ENCODE measurements around the gene RIMS3.
"Not testable (repeated sequence)": the region's sequence is repeated elsewhere in the genome, so short reads cannot be mapped to it uniquely, and the experiment has no call there.

RIMS3 gene

GRCh38 chr1:40633931-40634376 is 31.5 kb downstream of the RIMS3 start:
- ChIA-PET POLR2A (no interaction called here), CTCF (interaction anchor here (1.1 to 6.3 kb wide), 3 partner anchors 35 to 215 kb away, joined by 3 to 41 read pairs (median 3); no protein-coding TSS in a partner anchor)
- H3K4me3 ChIP-seq (ENCODE audit: low read depth, low read length), result no peak overlapping the region
- no peak for DNase-seq (ENCODE audit: low read depth, low spot score)
- TF ChIP-seq, protein P1, sequence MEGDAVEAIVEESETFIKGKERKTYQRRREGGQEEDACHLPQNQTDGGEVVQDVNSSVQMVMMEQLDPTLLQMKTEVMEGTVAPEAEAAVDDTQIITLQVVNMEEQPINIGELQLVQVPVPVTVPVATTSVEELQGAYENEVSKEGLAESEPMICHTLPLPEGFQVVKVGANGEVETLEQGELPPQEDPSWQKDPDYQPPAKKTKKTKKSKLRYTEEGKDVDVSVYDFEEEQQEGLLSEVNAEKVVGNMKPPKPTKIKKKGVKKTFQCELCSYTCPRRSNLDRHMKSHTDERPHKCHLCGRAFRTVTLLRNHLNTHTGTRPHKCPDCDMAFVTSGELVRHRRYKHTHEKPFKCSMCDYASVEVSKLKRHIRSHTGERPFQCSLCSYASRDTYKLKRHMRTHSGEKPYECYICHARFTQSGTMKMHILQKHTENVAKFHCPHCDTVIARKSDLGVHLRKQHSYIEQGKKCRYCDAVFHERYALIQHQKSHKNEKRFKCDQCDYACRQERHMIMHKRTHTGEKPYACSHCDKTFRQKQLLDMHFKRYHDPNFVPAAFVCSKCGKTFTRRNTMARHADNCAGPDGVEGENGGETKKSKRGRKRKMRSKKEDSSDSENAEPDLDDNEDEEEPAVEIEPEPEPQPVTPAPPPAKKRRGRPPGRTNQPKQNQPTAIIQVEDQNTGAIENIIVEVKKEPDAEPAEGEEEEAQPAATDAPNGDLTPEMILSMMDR (IDR thresholded peaks at IDR 0.05; ENCODE audit: insufficient read depth, low read length, missing control alignments), result no peak

DNA sequence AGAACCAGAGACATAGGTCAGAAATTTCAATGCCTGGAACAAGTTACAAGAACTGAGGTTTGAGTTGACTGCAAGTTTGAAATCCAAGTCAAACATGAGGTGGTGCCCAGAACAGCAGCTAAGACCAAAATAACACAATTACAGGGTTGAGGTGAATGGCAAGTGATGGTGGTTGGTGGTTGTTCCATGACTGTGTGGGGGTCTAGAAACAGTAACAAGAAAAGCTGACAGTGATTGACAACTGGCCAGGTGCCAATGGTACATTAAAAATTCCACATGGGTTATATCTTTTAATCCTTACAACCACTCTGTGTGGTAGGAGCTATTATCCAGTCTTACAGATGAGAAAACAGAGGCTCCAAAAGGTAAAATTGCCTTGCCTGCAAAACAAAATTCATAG is 32.0 kb downstream of the RIMS3 start:
- no peak for DNase-seq (ENCODE audit: low read depth, low spot score)
- ChIA-PET CTCF (interaction anchor here (0.7 to 6.3 kb wide), 5 partner anchors 8 to 317 kb away, joined by 3 to 41 read pairs (median 3); no protein-coding TSS in a partner anchor), POLR2A (no interaction called here)
- TF ChIP-seq, protein P1 (IDR thresholded peaks at IDR 0.05; ENCODE audit: insufficient read depth, low read length, missing control alignments), result no peak
- H3K4me3 ChIP-seq (ENCODE audit: low read depth, low read length), result no peak overlapping the region

DNA sequence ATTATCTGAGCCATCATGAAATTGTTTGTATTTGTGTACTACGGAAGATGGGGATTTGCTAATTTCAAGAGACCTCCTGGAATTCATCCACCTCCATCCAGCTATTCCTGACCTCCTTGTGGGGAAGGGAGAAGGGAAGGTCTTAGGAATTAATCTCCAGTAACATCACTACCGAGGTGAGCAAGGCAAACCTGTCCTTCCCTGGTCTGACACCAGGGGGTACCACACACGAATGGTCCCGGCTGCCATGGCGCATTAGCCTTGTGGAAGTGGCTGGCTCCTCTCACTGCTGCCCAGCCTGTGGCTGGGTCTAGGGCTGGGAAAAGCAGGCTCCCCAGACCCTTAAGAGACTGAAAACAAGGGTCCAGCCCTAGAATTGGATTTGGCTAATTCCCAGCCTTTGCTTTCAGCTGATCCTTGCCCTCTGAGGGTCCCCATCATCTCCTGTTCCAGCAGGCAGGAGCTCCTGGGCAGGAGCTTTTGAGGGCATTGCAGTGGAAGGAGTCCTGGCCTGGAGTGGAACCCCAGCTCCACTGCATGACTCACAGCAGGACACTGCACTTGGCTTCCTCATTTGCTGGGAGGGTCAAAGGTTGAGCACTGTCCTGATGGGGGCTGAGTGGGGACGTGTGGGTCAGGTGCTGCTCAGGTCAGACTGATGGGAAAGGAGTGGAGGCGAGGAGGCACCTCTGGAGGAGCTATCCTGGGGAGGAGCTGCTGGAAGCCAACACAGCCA is 34.8 kb downstream of the RIMS3 start:
- DNase-seq (ENCODE audit: low read depth, low spot score), result no peak
- H3K4me3 ChIP-seq (ENCODE audit: low read depth, low read length), result no peak overlapping the region
- ChIA-PET POLR2A (no interaction called here), CTCF (interaction anchor here (0.6 to 6.3 kb wide), 12 partner anchors 14 to 321 kb away, joined by 3 to 41 read pairs (median 4); no protein-coding TSS in a partner anchor)
- TF ChIP-seq, protein P1 (IDR thresholded peaks at IDR 0.05; ENCODE audit: insufficient read depth, low read length, missing control alignments), result peak; percentile 66

DNA sequence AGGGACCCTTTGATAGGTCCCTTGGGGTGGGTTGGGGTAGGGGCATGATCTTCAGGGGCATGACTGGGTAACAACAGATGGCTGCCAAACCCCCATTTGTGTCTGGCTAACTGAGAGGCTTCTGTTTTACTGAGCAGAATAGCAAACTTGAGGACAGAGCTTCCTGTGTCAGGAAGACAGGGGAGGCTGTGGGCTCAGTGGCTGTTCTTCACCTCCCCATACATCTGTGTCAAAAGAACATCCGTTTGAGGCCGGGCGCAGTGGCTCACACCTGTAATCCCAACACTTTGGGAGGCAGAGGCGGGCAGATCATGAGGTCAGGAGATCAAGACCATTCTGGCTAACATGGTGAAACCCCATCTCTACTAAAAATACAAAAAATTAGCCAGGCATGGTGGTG is 35.9 kb downstream of the RIMS3 start:
- H3K4me3 ChIP-seq (ENCODE audit: low read depth, low read length); POLR2A ChIA-PET; DNase-seq (ENCODE audit: low read depth, low spot score): not testable (repeated sequence)
- CTCF ChIA-PET, result interaction anchor here (1.0 to 6.3 kb wide), 3 partner anchors 17 to 219 kb away, joined by 4 to 41 read pairs (median 11); no protein-coding TSS in a partner anchor

DNA sequence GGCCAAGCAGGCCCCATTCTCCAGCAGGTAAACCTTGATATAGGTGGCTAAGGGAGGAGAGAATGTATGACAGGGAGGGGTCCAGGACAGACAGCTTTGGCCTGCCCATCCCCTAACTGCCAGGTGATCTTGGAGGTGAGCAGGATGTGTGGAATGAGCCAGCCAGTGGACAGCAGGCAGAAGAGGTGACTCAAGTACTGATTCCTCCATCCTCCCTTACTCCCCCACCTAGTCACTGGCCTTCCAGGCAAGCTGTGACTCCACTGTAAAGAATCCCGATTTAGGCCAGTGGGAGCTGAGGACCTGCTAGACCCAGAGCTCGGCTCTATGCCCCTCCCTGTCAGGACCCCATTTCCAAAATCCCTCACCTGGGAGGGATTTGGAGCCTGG is 36.6 kb downstream of the RIMS3 start:
- ChIA-PET POLR2A (no interaction called here), CTCF (interaction anchor here (0.5 to 6.3 kb wide), 4 partner anchors 16 to 220 kb away, joined by 4 to 41 read pairs (median 8); no protein-coding TSS in a partner anchor)
- TF ChIP-seq, protein P1 (IDR thresholded peaks at IDR 0.05; ENCODE audit: insufficient read depth, low read length, missing control alignments), result no peak
- no peak overlapping the region for H3K4me3 ChIP-seq (ENCODE audit: low read depth, low read length)
- no peak for DNase-seq (ENCODE audit: low read depth, low spot score)

DNA sequence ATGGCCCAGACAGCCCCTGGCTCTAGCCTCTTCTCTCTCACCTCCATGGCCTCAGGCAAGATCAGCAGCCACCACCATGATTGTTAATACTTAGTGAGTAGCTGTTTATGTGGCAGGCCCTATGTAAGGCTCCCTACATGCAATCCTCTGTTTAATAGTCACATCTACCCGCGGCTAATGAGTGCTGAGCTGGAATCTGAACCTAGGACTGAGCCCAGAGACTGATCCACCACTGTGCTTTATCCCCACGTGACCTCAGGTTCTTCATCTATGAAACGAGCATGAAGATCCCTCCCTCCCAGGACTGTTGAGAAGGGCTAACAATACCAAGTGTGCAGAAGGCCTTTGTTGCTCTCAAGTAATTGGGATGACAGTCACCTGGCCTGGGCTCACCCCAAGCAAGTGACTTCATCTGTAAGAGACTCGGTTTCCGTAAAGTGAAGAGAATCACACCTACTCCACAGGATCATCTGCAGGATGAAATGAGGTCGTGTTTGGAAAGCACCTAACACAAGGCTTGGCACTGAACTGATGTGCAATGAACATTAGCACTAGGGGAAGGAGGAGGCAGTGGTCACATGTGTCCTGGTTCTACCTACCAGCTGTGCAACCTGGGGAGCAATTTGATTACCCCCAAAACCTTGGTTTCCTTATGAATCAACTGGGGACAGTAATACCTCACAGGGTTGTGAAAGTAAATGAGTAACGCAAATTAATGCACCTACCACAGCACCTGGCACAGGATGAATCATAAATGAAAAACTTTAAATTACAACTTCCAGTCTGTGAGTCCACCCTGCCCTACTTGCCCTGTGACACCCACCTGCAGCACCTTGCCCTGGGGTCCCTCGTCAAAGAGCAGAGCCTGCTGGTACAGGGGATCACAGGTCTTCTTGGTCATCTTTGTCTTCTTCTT is 37.2 kb downstream of the RIMS3 start:
- H3K4me3 ChIP-seq (ENCODE audit: low read depth, low read length), result no peak overlapping the region
- TF ChIP-seq, protein P1 (IDR thresholded peaks at IDR 0.05; ENCODE audit: insufficient read depth, low read length, missing control alignments), result no peak
- CTCF ChIA-PET, result interaction anchor here (0.5 to 6.3 kb wide), 7 partner anchors 10 to 221 kb away, joined by 3 to 41 read pairs (median 4); no protein-coding TSS in a partner anchor

More for the DNA sequence above, 37.2 kb downstream of the RIMS3 start:
- POLR2A ChIA-PET, result no interaction called here
- DNase-seq (ENCODE audit: low read depth, low spot score), result no peak
